NCI-H2227 treated with DMSO at 0.1 percent for 48 hours (cell line): ENCODE measurements around the gene DNAAF9.

ENCODE experiments used
- DNase-seq: peaks from one replicate; lab custom pipeline; 2025; lab: John Stamatoyannopoulos, UW

The DNAAF9 gene

GRCh38 chr20:3371754-3372153 is 35.7 kb downstream of the DNAAF9 start:
- DNase-seq: no peak

GRCh38 chr20:3367089-3367488 is 40.4 kb downstream of the DNAAF9 start:
- DNase-seq: no peak

GRCh38 chr20:3364323-3365013 is 43.0 kb downstream of the DNAAF9 start:
- DNase-seq: no peak

- no peak for DNase-seq
Measured at GRCh38 chr20:3360752-3361151, 46.7 kb downstream of the DNAAF9 start.

GRCh38 chr20:3358676-3359340 is 48.7 kb downstream of the DNAAF9 start:
- DNase-seq: no peak
